LNCAP (cell line): Measurements from ENCODE around the gene OGFOD2.

Source experiments
- TF ChIP-seq, protein P1 (sequence below): fragments of 450-650 bp; IDR thresholded peaks from 2 replicates; pipeline ENCODE4 v1.5.1; 2017; ENCODE audit warnings: mild to moderate bottlenecking

The OGFOD2 gene

DNA sequence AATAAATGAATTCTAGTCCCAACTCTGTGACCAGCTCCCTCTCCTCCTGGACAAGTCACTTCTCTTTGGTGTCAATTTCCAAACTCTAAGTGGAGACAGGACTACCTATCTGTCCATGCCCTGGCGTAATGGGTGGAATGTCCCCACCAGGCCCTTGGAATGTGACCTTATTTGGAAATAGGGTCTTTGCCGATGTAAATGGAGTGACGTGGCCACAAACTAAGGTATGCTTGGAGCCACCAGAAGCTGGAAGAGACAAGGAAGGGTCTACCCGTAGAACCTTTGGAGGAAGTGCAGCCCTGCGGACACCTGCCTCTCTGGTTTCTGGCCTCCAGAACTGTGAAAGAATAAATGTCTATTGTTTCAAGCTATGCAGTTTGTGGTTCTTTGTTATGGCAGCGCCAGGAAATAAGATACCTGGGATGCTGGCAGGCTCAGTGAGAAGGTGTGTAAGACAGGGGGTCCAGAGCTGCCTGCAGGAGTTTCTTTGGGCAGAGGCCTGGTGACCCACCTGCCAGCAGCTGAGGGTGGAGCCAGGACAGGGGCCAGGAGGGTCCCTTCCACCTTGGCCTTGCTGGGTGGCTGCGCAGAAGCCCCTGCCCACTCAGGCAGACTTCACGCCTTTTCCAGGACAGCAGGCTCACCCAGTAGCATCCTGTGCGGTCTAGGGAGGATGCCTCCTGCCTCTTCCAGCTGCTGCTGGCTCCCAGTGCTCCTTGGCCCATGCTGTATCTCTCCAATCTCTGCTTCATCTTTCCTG, 51.2 kb downstream of the OGFOD2 start:
- TF ChIP-seq, protein P1, sequence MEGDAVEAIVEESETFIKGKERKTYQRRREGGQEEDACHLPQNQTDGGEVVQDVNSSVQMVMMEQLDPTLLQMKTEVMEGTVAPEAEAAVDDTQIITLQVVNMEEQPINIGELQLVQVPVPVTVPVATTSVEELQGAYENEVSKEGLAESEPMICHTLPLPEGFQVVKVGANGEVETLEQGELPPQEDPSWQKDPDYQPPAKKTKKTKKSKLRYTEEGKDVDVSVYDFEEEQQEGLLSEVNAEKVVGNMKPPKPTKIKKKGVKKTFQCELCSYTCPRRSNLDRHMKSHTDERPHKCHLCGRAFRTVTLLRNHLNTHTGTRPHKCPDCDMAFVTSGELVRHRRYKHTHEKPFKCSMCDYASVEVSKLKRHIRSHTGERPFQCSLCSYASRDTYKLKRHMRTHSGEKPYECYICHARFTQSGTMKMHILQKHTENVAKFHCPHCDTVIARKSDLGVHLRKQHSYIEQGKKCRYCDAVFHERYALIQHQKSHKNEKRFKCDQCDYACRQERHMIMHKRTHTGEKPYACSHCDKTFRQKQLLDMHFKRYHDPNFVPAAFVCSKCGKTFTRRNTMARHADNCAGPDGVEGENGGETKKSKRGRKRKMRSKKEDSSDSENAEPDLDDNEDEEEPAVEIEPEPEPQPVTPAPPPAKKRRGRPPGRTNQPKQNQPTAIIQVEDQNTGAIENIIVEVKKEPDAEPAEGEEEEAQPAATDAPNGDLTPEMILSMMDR, result no peak

DNA sequence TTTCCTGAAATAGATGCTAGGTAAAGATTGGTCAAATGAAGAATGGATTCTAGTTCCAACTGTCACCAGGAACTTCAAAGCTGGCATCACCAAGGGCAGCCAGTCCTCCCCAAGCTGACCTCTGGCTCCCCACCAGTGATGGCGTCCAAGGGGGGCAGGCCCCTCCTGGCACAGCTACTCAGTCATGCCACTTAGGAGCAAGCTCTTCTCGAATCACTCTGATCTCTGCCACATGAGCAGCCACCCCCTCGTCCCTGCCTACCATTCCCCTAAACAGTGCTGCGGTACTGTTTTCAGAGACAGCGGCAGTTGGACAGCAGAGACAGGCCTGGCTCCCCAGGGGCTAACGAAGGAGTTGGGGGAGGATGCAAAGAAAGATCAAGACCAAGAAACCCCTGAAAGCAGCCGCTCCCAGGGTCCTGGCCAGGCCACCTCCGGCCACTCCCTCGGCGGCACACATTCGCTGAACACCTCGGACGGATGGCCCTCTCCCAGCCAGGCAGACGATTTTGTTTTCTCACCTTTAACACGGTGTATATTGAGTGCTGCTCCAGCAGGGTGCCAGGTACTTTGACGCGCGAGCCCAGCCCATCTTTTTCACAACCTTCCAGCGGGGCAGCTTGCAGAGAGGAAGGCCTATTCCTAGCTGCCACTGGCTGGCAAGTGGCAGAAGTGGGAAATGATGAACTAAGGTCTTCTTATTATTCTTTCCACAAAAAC, 52.8 kb downstream of the OGFOD2 start:
- TF ChIP-seq, protein P1, result no peak

GRCh38 chr12:123028475-123028874, 53.4 kb downstream of the OGFOD2 start:
- TF ChIP-seq, protein P1, result no peak

DNA sequence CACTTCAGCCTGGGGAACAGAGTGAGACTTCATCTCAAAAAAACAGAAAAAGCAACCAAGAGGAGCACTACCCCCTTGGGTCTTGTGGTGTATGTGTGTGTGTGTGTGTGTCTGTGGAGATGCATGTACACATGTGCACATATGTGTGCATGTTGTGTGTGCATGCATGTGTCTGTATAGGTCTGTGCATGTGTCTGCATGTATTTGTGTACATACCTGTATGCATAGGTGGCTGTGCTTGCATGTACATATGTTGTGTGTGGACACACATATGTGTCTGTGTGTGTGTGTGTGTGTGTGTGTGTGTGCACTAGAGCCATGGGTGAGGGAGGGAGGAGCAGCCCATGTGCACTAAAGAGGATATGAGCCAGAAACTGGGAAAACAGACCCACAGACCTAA, 54.5 kb downstream of the OGFOD2 start:
- TF ChIP-seq, protein P1, result no peak
